K562 (cell line): ENCODE data around the gene GPATCH3. TPM values are rescaled to one million over a fixed set of nuclear protein-coding genes. Genes with fewer than 3 reads are reported as not detected.
A peak's percentile ranks its signal among the peaks of the same experiment; 100 is the strongest.

Experiments
- HCFC1 ChIP-seq: IDR thresholded peaks from 2 replicates; pipeline ENCODE4 v1.6.1; 2012; ENCODE audit warnings: low read depth, low read length, improper control_type of control experiment
- MGA ChIP-seq: fragments of 450-650 bp; IDR thresholded peaks from 2 replicates; pipeline ENCODE4 v1.6.1; 2016; ENCODE audit warnings: mild to moderate bottlenecking, moderate library complexity
- MTA3 ChIP-seq: fragments of 450-650 bp; formaldehyde crosslinking; IDR thresholded peaks from 2 replicates; pipeline ENCODE4 v1.6.1; 2017; ENCODE audit warnings: mild to moderate bottlenecking, borderline replicate concordance
- RB1 ChIP-seq: fragments of 450-650 bp; IDR thresholded peaks from 2 replicates; pipeline ENCODE4 v1.6.1; 2017; ENCODE audit warnings: low read depth, mild to moderate bottlenecking
- RFX7 ChIP-seq: fragments of 250-450 bp; sonication (Bioruptor Pico); IDR thresholded peaks from 2 replicates; pipeline ENCODE4 v1.5.1; 2021; ENCODE audit warnings: mild to moderate bottlenecking
- TAF7 ChIP-seq: fragments of 450-650 bp; IDR thresholded peaks from 2 replicates; pipeline ENCODE4 v1.6.1; 2016; ENCODE audit warnings: missing genetic modification characterization, missing compliant biosample characterization
- TRIM28 ChIP-seq: fragments of 450-650 bp; IDR thresholded peaks from 2 replicates; pipeline ENCODE4 v1.6.1; 2017
- XRCC4 ChIP-seq: IDR thresholded peaks from one replicate; pipeline ENCODE4 v1.6.1; 2011; ENCODE audit not compliant: insufficient read depth, insufficient read length; ENCODE audit errors: extremely low read depth
- ZBTB17 ChIP-seq: fragments of 450-650 bp; formaldehyde crosslinking; IDR thresholded peaks from 2 replicates; pipeline ENCODE4 v1.4.0; 2020; ENCODE audit warnings: mild to moderate bottlenecking
- polyA plus RNA-seq, 8 experiments: library from polyadenylated mRNA; depleted of rRNA in 4 of 8; stranded (reverse) in 5 of 8; unstranded in 3 of 8; fragments of >200 nt; fragmentation: Nextera tagmentation in 2 of 8; fragmentation: Illumina TruSeq in 1 of 8; extraction: Ambion mirVana in 2 of 8; extraction: Trizol in 1 of 8; gene quantifications; 2 replicates each; pipeline versions ENCODE4 v1.2.1 to v1.2.3, GENCODE V29; 2011 to 2014; ENCODE audit warnings: inconsistent platforms in 1 of 8, missing spikeins in 1 of 8
- total RNA-seq, 7 experiments: library from RNA; depleted of rRNA in 6 of 7; stranded (reverse); fragments of >200 nt in 6 of 7; fragmentation: Illumina TruSeq in 2 of 7; extraction: Trizol in 2 of 7; gene quantifications; 2 replicates each; pipeline versions ENCODE4 v1.2.1 to v1.2.3, GENCODE V29; 2011 to 2021; ENCODE audit warnings: low replicate concordance in 1 of 7
- TF ChIP-seq, protein P1 (sequence below): sonication (generic); formaldehyde crosslinking; IDR thresholded peaks from 2 replicates; pipeline ENCODE4 v1.8.0; 2022; ENCODE audit warnings: missing genetic modification reagents, mild to moderate bottlenecking, moderate library complexity, borderline replicate concordance
- TF ChIP-seq, protein P2 (sequence below), 2 experiments: IDR thresholded peaks; 2 replicates each; pipeline ENCODE4 v1.6.1; 2011; ENCODE audit warnings: borderline replicate concordance in 1 of 2, control low read depth in 1 of 2, low read depth in 1 of 2, low read length in 1 of 2, mild to moderate bottlenecking in 1 of 2, mixed read lengths in 1 of 2, moderate library complexity in 1 of 2; ENCODE audit not compliant: insufficient read depth in 1 of 2, insufficient read length in 1 of 2, poor library complexity in 1 of 2, severe bottlenecking in 1 of 2; ENCODE audit errors: extremely low read depth in 1 of 2

The GPATCH3 gene
- total and polyA plus RNA-seq, 9 of the 15 experiments (the other 6 are each of a cell fraction or from before 2014, with no cell fraction given), result 1.6 to 23.0 (median 13.3) TPM

DNA sequence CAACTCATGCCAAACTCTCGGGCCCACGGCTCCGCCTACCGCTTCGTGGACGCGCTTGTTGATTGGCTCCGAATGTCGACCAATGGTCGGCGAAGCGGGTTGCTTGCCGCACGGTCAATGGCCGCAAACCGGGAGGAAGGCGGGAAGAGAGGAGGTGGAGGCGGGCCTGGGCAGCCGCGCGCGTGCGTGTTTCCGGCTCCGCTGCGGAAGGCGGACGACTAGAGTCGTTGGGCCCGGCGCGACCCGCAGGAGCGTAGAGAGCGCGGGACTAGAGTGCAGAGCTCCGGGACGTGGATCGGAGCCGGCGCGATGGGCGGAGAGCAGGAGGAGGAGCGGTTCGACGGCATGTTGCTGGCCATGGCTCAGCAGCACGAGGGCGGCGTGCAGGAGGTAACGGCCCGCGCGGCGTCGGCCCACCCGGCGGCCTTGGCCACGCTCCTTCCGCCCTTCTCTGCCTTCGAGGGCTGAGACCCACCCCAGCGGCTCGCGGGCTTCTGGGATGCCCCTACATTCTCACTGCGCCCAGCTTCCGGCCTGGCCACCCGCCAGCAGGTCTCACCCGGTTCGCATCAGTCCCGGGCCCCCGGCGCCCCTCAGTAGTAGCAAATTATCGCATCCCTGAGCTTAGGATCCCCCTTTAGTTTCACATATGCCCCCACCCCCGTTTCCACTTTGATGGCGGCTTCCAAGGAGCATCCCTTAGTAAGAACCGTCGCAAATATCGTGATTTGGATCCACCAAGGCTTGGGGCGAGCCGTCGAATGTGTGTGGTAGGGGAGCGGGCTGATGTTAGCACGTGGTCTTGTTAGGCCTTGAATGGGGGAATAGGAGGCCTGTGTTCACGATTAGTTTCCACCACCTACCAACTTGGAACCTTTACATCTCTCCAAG is 21.5 kb upstream of the GPATCH3 start, which contains the start of gene NUDC (continued):
- TF ChIP-seq RFX7 (CRISPR knock-in tag), result 0 out of 2 replicates have a peak, but pooled peaks have one; percentile 68
- TF ChIP-seq TAF7 (tag), result no peak
- peak; percentile 96 for TF ChIP-seq MGA
- TF ChIP-seq, protein P1, sequence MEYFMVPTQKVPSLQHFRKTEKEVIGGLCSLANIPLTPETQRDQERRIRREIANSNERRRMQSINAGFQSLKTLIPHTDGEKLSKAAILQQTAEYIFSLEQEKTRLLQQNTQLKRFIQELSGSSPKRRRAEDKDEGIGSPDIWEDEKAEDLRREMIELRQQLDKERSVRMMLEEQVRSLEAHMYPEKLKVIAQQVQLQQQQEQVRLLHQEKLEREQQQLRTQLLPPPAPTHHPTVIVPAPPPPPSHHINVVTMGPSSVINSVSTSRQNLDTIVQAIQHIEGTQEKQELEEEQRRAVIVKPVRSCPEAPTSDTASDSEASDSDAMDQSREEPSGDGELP (CRISPR knock-in tag), result peak; percentile 70; the same call in 1 of the 2 replicates
- no peak for TF ChIP-seq XRCC4
- no peak for TF ChIP-seq TRIM28
- TF ChIP-seq, protein P2, sequence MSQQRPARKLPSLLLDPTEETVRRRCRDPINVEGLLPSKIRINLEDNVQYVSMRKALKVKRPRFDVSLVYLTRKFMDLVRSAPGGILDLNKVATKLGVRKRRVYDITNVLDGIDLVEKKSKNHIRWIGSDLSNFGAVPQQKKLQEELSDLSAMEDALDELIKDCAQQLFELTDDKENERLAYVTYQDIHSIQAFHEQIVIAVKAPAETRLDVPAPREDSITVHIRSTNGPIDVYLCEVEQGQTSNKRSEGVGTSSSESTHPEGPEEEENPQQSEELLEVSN (IDR thresholded peaks at IDR 0.05; ENCODE audit: borderline replicate concordance in 1 of 2, extremely low read depth in 1 of 2, insufficient read depth in 1 of 2, insufficient read length in 1 of 2, low read depth in 1 of 2, low read length in 1 of 2, poor library complexity in 1 of 2, severe bottlenecking in 1 of 2), result peak; percentile 89 to 96
- peak; percentile 79 for TF ChIP-seq ZBTB17 (CRISPR knock-in tag)
- TF ChIP-seq MTA3, result peak; percentile 81; the same call in 1 of the 2 replicates
- TF ChIP-seq HCFC1, result peak; percentile 55
- peak; percentile 82 for TF ChIP-seq RB1
